ENCODE results near the gene FRMD3.

FRMD3 gene

DNA sequence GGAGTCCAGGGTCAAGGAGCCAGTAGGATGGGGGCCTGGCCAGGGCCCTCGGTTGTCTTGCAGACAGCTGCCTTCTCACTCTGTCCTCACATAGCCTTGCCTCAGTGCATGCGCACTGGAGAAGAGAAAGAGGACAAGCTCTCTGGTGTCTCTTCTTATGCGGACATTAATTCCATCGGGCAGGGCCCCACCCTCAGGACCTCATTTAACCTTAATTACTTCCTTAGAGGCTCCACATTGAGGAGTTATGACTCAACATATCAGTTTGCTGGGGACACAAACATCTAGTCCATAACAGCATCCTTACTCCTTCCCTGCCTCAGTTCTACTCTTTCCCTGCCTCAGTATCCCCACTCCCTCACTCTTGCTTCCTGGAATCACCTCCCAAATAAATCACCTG, 78.4 kb downstream of the FRMD3 start:
- TF ChIP-seq CTCF (IDR thresholded peaks at IDR 0.05; ENCODE audit: low read depth, low read length, missing control alignments), result no peak
- no peak for DNase-seq (ENCODE audit: extremely low read depth, low read depth)
- H3K4me3 ChIP-seq (replicated peaks; ENCODE audit: low read depth, low read length), result no peak overlapping the region

GRCh38 chr9:83458530-83458929, 79.7 kb downstream of the FRMD3 start:
- H3K4me3 ChIP-seq (replicated peaks; ENCODE audit: low read depth, low read length), result no peak overlapping the region
- no peak for DNase-seq (ENCODE audit: extremely low read depth, low read depth)
- TF ChIP-seq CTCF (IDR thresholded peaks at IDR 0.05; ENCODE audit: low read depth, low read length, missing control alignments), result no peak

DNA sequence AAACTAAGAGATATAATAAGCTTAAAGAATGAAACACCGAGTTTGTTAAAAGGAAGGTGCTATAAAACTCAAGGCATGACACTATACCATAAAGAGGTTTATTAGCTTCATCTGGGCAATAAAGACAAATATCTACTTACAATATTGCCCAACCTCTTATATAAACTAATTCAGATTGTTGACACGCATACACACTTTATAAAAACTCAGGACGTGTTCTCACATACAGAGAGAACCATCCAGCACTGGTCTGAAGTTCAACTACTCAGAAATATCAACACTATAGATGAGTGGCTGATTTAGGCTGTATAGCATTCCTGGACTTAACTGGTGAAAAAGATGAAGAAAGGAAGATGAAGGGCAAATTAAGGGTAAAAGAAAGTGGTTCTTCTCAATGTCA, 81.2 kb downstream of the FRMD3 start:
- no peak for TF ChIP-seq CTCF (IDR thresholded peaks at IDR 0.05; ENCODE audit: low read depth, low read length, missing control alignments)
- no peak overlapping the region for H3K4me3 ChIP-seq (replicated peaks; ENCODE audit: low read depth, low read length)
- no peak for DNase-seq (ENCODE audit: extremely low read depth, low read depth)

DNA sequence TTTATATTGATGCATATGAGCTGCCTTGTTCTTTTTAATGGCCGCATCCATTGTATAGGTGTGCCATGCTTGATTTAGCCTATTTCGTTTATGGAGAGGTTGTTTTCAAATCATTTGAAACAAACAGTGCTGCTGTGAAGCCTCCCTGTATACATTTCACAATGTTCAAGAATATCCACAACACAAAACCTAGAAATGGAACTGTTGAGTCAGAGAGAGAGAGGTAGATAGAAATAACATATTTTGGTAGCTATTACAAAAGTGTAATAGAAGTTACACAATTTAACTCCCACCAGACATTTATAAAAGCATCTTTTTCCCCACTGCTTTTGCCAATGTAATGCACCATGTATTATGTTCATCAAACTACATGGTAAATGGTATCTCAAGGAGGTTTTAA, 82.0 kb downstream of the FRMD3 start:
- no peak overlapping the region for H3K4me3 ChIP-seq (replicated peaks; ENCODE audit: low read depth, low read length)
- DNase-seq (ENCODE audit: extremely low read depth, low read depth), result no peak
- TF ChIP-seq CTCF (IDR thresholded peaks at IDR 0.05; ENCODE audit: low read depth, low read length, missing control alignments), result no peak

DNA sequence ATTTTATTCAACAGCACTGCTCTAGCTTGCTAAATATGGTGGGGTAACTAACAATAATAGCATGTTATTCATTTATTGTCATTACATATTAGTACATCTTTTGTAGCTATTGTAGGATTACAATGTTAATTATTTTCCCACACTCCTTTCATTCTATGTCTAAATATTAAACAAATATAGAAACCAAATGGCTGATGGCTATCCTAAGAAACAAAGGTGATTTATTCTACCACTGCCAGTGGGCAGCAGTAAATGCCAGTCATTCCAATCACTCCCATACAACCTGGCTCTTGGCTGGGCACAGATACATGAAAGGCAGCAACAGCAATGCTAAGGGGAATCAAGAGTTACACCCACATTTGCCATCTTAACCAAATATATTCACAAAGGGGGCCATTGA, 84.1 kb downstream of the FRMD3 start:
- TF ChIP-seq CTCF (IDR thresholded peaks at IDR 0.05; ENCODE audit: low read depth, low read length, missing control alignments), result no peak
- no peak for DNase-seq (ENCODE audit: extremely low read depth, low read depth)
- H3K4me3 ChIP-seq (replicated peaks; ENCODE audit: low read depth, low read length), result no peak overlapping the region

- no peak for DNase-seq (ENCODE audit: extremely low read depth, low read depth)
- no peak for TF ChIP-seq CTCF (IDR thresholded peaks at IDR 0.05; ENCODE audit: low read depth, low read length, missing control alignments)
- H3K4me3 ChIP-seq (replicated peaks; ENCODE audit: low read depth, low read length), result no peak overlapping the region
Observed at GRCh38 chr9:83451308-83451707, 86.9 kb downstream of the FRMD3 start.

- DNase-seq (ENCODE audit: extremely low read depth, low read depth), result no peak
- no peak for TF ChIP-seq CTCF (IDR thresholded peaks at IDR 0.05; ENCODE audit: low read depth, low read length, missing control alignments)
- no peak overlapping the region for H3K4me3 ChIP-seq (replicated peaks; ENCODE audit: low read depth, low read length)
Observed at GRCh38 chr9:83449983-83450382, 88.2 kb downstream of the FRMD3 start.

All from HFF-Myc (cell line).